Neural cell (in vitro differentiated cells): ENCODE results near the gene ROCK2. TPM values are rescaled to one million over a fixed set of nuclear protein-coding genes. Genes with fewer than 3 reads are reported as not detected.

Experiments
- H2AFZ ChIP-seq: fragments of 200-600, 300-800 bp; sonication (generic), shearing (Covaris generic); 2 replicates; pipeline ENCODE4 v1.6.0; 2014; ENCODE audit warnings: low read depth, mild to moderate bottlenecking, antibody characterized with exemption, low read length, moderate library complexity
- H3F3A ChIP-seq: fragments of 200-600 bp; shearing (Covaris generic); 2 replicates; pipeline ENCODE4 v1.6.1; 2016; ENCODE audit warnings: mild to moderate bottlenecking, moderate library complexity, mixed read lengths, antibody characterized with exemption, low read length; ENCODE audit not compliant: insufficient read depth, poor library complexity, severe bottlenecking
- H3K27ac ChIP-seq: fragments of 200-600, 300-800 bp; sonication (generic), shearing (Covaris generic); 2 replicates; pipeline ENCODE4 v1.5.1; 2014; ENCODE audit warnings: mild to moderate bottlenecking, low read length, moderate library complexity
- H3K27me3 ChIP-seq: fragments of 300-800, 200-600 bp; sonication (generic), shearing (Covaris generic); 2 replicates; pipeline ENCODE4 v1.6.0; 2014; ENCODE audit warnings: mild to moderate bottlenecking, low read depth, low read length, moderate library complexity; ENCODE audit not compliant: insufficient read depth
- H3K36me3 ChIP-seq: fragments of 300-800, 200-600 bp; sonication (generic), shearing (Covaris generic); 2 replicates; pipeline ENCODE4 v1.5.1; 2014; ENCODE audit warnings: mild to moderate bottlenecking, antibody characterized with exemption, low read length, moderate library complexity; ENCODE audit not compliant: insufficient read depth
- H3K4me2 ChIP-seq: fragments of 300-800, 200-600 bp; sonication (generic), shearing (Covaris generic); 2 replicates; pipeline ENCODE4 v1.6.0; 2014; ENCODE audit warnings: mild to moderate bottlenecking, low read length
- H3K4me3 ChIP-seq: fragments of 300-800, 200-600 bp; sonication (generic), shearing (Covaris generic); 2 replicates; pipeline ENCODE4 v1.5.1; 2014; ENCODE audit warnings: mild to moderate bottlenecking, low read length, moderate library complexity
- H3K79me2 ChIP-seq: fragments of 200-600 bp; shearing (Covaris generic); replicated peaks from 2 replicates; pipeline ENCODE4 v1.6.0; 2014; ENCODE audit warnings: mild to moderate bottlenecking, low read length, moderate library complexity; ENCODE audit not compliant: insufficient read depth
- H3K9ac ChIP-seq: fragments of 300-800, 200-600 bp; sonication (generic), shearing (Covaris generic); 2 replicates; pipeline ENCODE4 v1.6.1; 2016; ENCODE audit warnings: mild to moderate bottlenecking, low read length, mixed read lengths
- H3K9me2 ChIP-seq: fragments of 200-600 bp; shearing (Covaris generic); 2 replicates; pipeline ENCODE4 v1.6.1; 2016; ENCODE audit warnings: mild to moderate bottlenecking, low read length, mixed read lengths; ENCODE audit not compliant: insufficient read depth
- H3K9me3 ChIP-seq: fragments of 200-600, 300-800 bp; sonication (generic), shearing (Covaris generic); 2 replicates; pipeline ENCODE4 v1.6.1; 2016; ENCODE audit warnings: mild to moderate bottlenecking, mixed run types, low read length, moderate library complexity, mixed read lengths
- H4K20me1 ChIP-seq: fragments of 200-600 bp; shearing (Covaris generic); 2 replicates; pipeline ENCODE4 v1.6.1; 2016; ENCODE audit warnings: mild to moderate bottlenecking, mixed run types; ENCODE audit not compliant: insufficient read depth
- EP300 ChIP-seq: fragments of 450-650 bp; conservative IDR thresholded peaks from 2 replicates; pipeline ENCODE4 v1.6.1; 2014; ENCODE audit warnings: antibody characterized with exemption, mild to moderate bottlenecking, moderate library complexity; ENCODE audit not compliant: poor library complexity, severe bottlenecking
- EZH2 ChIP-seq: fragments of 200-600, 300-800 bp; shearing (Covaris generic), sonication (generic); IDR thresholded peaks from 2 replicates; pipeline ENCODE4 v1.6.1; 2014; ENCODE audit warnings: antibody characterized with exemption, low read length, borderline replicate concordance, mild to moderate bottlenecking; ENCODE audit not compliant: insufficient read depth, poor library complexity, severe bottlenecking
- MXI1 ChIP-seq: fragments of 450-650 bp; conservative IDR thresholded peaks from 2 replicates; pipeline ENCODE4 v1.6.1; 2014; ENCODE audit warnings: antibody characterized with exemption, mild to moderate bottlenecking; ENCODE audit not compliant: poor library complexity, severe bottlenecking
- POLR2AphosphoS5 ChIP-seq: IDR thresholded peaks from 2 replicates; pipeline ENCODE4 v1.6.1; 2012
- RAD21 ChIP-seq: fragments of 450-650 bp; conservative IDR thresholded peaks from 2 replicates; pipeline ENCODE4 v1.6.1; 2014; ENCODE audit warnings: antibody characterized with exemption, mild to moderate bottlenecking, moderate library complexity
- REST ChIP-seq: IDR thresholded peaks from 2 replicates; pipeline ENCODE4 v1.6.1; 2012; ENCODE audit warnings: borderline replicate concordance
- SMC3 ChIP-seq: fragments of 450-650 bp; conservative IDR thresholded peaks from 2 replicates; pipeline ENCODE4 v1.6.1; 2014; ENCODE audit warnings: antibody characterized with exemption, mild to moderate bottlenecking, moderate library complexity; ENCODE audit not compliant: poor library complexity
- TAF1 ChIP-seq: IDR thresholded peaks from 2 replicates; pipeline ENCODE4 v1.6.1; 2012; ENCODE audit warnings: low read depth
- polyA plus RNA-seq: library from polyadenylated mRNA; depleted of rRNA; stranded (reverse); fragments of >200 nt; gene quantifications from 2 replicates; pipeline ENCODE4 v1.2.3, GENCODE V29; 2014
- TF ChIP-seq, protein P1 (sequence below): fragments of 450-650 bp; IDR thresholded peaks from 2 replicates; pipeline ENCODE4 v1.5.1; 2014; ENCODE audit warnings: antibody characterized with exemption, mild to moderate bottlenecking, moderate library complexity; ENCODE audit not compliant: poor library complexity, severe bottlenecking

ROCK2 gene
- polyA plus RNA-seq, 1 donor from 2014 or later = 25.7 TPM

DNA sequence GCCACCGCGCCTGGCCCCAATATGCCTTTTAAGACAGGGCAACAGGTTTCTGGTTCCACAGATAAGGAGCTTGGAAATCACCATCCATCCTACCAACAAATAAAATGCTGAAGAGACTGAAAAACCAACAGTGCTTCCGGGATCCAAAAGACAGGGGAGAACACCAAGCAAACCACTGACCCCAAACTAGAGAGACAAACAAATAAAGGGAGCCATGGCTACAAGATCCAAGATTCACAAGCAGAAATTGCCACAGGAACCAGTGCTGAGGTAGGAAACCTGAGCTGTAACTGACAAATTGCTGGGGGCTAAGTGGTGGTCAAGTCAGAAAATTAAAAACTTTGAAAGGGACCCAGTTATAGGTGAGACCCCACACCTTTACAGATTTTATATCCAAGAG is 76.5 kb downstream of the ROCK2 start:
- Histone ChIP-seq H3K4me2 (no peak overlapping the region), H4K20me1 (no peaks in the 10 kb centered on the region), H2AFZ (no peak overlapping the region), H3K9me3 (no peaks in the 10 kb centered on the region), H3K79me2 (peaks cover 6% of the 10 kb centered on the region), H3K9me2 (no peaks in the 10 kb centered on the region), H3K27ac (no peak overlapping the region), H3K36me3 (peaks cover 5% of the 10 kb centered on the region), H3K27me3 (no peaks in the 10 kb centered on the region), H3F3A (no peaks in the 10 kb centered on the region), H3K4me3 (no peak overlapping the region), H3K9ac (no peak overlapping the region)
- TF ChIP-seq SMC3 (no peak), EP300 (no peak), POLR2AphosphoS5 (no peak), MXI1 (no peak), REST (no peak), TAF1 (no peak), RAD21 (no peak), EZH2 (no peak)
- TF ChIP-seq, protein P1, sequence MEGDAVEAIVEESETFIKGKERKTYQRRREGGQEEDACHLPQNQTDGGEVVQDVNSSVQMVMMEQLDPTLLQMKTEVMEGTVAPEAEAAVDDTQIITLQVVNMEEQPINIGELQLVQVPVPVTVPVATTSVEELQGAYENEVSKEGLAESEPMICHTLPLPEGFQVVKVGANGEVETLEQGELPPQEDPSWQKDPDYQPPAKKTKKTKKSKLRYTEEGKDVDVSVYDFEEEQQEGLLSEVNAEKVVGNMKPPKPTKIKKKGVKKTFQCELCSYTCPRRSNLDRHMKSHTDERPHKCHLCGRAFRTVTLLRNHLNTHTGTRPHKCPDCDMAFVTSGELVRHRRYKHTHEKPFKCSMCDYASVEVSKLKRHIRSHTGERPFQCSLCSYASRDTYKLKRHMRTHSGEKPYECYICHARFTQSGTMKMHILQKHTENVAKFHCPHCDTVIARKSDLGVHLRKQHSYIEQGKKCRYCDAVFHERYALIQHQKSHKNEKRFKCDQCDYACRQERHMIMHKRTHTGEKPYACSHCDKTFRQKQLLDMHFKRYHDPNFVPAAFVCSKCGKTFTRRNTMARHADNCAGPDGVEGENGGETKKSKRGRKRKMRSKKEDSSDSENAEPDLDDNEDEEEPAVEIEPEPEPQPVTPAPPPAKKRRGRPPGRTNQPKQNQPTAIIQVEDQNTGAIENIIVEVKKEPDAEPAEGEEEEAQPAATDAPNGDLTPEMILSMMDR = no peak

GRCh38 chr2:11264818-11265217 is 79.6 kb downstream of the ROCK2 start:
- Histone ChIP-seq H3K36me3 (no peaks in the 10 kb centered on the region), H3K4me2 (no peak overlapping the region), H3K9ac (no peak overlapping the region), H3K9me2 (no peaks in the 10 kb centered on the region), H3K79me2 (peaks cover 6% of the 10 kb centered on the region), H4K20me1 (no peaks in the 10 kb centered on the region), H3K27ac (no peak overlapping the region), H3K4me3 (no peak overlapping the region), H2AFZ (no peak overlapping the region), H3K9me3 (no peaks in the 10 kb centered on the region), H3K27me3 (no peaks in the 10 kb centered on the region), H3F3A (no peaks in the 10 kb centered on the region)
- TF ChIP-seq SMC3 (no peak), MXI1 (no peak), TAF1 (no peak), EZH2 (no peak), RAD21 (no peak), EP300 (no peak), POLR2AphosphoS5 (no peak), REST (no peak)
- TF ChIP-seq, protein P1 = no peak
